ENCODE measurements around the gene FAM184A.

GRCh38 chr6:119043783-119044182 lies 34.7 kb downstream of the FAM184A start:
- TF ChIP-seq, protein P1, sequence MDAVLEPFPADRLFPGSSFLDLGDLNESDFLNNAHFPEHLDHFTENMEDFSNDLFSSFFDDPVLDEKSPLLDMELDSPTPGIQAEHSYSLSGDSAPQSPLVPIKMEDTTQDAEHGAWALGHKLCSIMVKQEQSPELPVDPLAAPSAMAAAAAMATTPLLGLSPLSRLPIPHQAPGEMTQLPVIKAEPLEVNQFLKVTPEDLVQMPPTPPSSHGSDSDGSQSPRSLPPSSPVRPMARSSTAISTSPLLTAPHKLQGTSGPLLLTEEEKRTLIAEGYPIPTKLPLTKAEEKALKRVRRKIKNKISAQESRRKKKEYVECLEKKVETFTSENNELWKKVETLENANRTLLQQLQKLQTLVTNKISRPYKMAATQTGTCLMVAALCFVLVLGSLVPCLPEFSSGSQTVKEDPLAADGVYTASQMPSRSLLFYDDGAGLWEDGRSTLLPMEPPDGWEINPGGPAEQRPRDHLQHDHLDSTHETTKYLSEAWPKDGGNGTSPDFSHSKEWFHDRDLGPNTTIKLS (IDR thresholded peaks at IDR 0.05; ENCODE audit: borderline replicate concordance, low read depth): no peak
- TF ChIP-seq, protein P2, sequence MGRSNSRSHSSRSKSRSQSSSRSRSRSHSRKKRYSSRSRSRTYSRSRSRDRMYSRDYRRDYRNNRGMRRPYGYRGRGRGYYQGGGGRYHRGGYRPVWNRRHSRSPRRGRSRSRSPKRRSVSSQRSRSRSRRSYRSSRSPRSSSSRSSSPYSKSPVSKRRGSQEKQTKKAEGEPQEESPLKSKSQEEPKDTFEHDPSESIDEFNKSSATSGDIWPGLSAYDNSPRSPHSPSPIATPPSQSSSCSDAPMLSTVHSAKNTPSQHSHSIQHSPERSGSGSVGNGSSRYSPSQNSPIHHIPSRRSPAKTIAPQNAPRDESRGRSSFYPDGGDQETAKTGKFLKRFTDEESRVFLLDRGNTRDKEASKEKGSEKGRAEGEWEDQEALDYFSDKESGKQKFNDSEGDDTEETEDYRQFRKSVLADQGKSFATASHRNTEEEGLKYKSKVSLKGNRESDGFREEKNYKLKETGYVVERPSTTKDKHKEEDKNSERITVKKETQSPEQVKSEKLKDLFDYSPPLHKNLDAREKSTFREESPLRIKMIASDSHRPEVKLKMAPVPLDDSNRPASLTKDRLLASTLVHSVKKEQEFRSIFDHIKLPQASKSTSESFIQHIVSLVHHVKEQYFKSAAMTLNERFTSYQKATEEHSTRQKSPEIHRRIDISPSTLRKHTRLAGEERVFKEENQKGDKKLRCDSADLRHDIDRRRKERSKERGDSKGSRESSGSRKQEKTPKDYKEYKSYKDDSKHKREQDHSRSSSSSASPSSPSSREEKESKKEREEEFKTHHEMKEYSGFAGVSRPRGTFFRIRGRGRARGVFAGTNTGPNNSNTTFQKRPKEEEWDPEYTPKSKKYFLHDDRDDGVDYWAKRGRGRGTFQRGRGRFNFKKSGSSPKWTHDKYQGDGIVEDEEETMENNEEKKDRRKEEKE (IDR thresholded peaks at IDR 0.05; ENCODE audit: borderline replicate concordance in 1 of 2, control insufficient read depth in 1 of 2, low read depth in 2 of 2, low read length in 1 of 2): no peak
- TF ChIP-seq ZFX (CRISPR knock-in tag; IDR thresholded peaks at IDR 0.05) (no peak), ETV5 (CRISPR knock-in tag; IDR thresholded peaks at IDR 0.05; ENCODE audit: low read depth) (no peak)

Measured in K562 (cell line).